Brain microvascular endothelial cell (primary cell): ENCODE results near the gene SH2B2.

Experiments used
- DNase-seq: peaks from one replicate; pipeline ENCODE4 v3.0.0-alpha.2; 2020
- H3K27ac ChIP-seq: fragments of 250-450 bp; sonication (Bioruptor Pico); 2 replicates; pipeline ENCODE4 v1.5.1; 2020; ENCODE audit warnings: mild to moderate bottlenecking, moderate library complexity
- H3K27me3 ChIP-seq: fragments of 250-450 bp; sonication (Bioruptor Pico); replicated peaks from 2 replicates; pipeline ENCODE4 v1.5.1; 2020; ENCODE audit warnings: mild to moderate bottlenecking
- H3K36me3 ChIP-seq: fragments of 250-450 bp; sonication (Bioruptor Pico); replicated peaks from 2 replicates; pipeline ENCODE4 v1.5.1; 2020; ENCODE audit warnings: mild to moderate bottlenecking
- H3K4me3 ChIP-seq: 2 replicates; pipeline ENCODE4 v1.5.1; 2011; ENCODE audit warnings: low read depth, mild to moderate bottlenecking, control low read depth, low read length, moderate library complexity
- in situ Hi-C: cut with HindIII; loops from 2 replicates; pipeline ENCODE4 v1.10.0; 2017; ENCODE audit warnings: low sequenced_read_pairs, low pct_ligation_motif_present
- TF ChIP-seq, protein P1 (sequence below): IDR thresholded peaks from 2 replicates; pipeline ENCODE4 v1.5.1; 2011; ENCODE audit warnings: low read depth, mild to moderate bottlenecking, moderate library complexity, low read length, control low read depth, inconsistent platforms; ENCODE audit errors: missing control alignments

SH2B2 gene

DNA sequence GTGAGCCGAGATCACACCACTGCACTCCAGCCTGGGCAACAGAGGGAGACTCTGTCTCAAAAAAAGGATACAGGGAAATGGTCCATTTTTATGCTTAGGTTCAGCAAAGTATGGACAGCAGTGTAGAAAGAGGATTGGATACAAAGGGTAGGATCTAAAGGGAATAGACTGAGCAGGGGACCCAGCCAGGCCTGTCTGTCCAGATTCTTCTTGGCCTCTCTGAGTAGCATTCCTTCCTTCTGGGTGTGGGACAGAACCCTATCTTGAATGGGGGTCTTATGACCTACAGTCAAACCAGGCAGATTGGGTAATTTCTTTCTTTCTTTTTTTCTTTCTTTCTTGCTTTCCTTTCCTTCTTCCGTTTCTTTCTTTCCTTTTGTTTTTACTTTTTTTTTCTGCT lies 25.6 kb downstream of the SH2B2 start:
- no peak for DNase-seq

DNA sequence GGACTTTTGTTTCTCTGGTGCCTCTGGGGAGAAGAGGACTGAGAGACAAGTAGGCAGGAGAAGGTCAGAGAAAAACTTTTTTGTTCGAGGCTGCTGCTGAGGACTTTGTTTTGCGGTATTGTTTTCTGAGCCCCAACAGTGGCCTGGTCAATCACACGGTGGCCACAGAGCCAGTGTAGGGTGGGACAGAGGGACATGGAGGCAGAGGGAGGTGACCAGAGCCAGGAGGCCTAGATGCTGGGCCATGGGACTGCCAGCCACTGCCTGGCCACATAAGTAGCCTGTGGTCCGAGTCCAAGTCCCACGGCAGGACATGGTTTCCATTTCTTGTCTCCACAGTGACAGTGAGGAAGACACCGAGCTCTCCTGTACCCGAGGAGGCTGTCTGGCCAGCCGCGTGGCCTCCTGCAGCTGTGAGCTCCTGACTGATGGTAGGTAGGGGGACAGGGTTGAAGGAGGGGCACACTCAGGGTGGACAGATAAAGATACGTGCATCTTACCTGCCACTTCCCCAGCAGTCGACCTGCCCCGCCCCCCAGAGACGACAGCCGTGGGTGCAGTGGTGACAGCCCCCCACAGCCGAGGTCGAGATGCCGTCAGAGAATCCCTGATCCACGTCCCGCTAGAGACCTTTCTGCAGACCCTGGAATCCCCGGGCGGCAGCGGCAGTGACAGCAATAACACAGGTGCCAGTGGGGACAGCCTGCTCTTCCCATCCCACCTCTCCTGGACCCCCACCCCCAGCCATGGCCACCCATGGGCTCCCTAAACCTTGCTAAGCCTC lies 27.5 kb downstream of the SH2B2 start:
- no peaks in the 10 kb centered on the region for H3K36me3 ChIP-seq
- in situ Hi-C loops, result no loop called here
- DNase-seq, result no peak
- H3K4me3 ChIP-seq, result no peak overlapping the region
- H3K27me3 ChIP-seq, result no peaks in the 10 kb centered on the region
- TF ChIP-seq, protein P1, sequence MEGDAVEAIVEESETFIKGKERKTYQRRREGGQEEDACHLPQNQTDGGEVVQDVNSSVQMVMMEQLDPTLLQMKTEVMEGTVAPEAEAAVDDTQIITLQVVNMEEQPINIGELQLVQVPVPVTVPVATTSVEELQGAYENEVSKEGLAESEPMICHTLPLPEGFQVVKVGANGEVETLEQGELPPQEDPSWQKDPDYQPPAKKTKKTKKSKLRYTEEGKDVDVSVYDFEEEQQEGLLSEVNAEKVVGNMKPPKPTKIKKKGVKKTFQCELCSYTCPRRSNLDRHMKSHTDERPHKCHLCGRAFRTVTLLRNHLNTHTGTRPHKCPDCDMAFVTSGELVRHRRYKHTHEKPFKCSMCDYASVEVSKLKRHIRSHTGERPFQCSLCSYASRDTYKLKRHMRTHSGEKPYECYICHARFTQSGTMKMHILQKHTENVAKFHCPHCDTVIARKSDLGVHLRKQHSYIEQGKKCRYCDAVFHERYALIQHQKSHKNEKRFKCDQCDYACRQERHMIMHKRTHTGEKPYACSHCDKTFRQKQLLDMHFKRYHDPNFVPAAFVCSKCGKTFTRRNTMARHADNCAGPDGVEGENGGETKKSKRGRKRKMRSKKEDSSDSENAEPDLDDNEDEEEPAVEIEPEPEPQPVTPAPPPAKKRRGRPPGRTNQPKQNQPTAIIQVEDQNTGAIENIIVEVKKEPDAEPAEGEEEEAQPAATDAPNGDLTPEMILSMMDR, result no peak
- H3K27ac ChIP-seq, result no peak overlapping the region

More for the DNA sequence above, 25.6 kb downstream of the SH2B2 start:
- Histone ChIP-seq H3K27me3 (no peaks in the 10 kb centered on the region), H3K36me3 (no peaks in the 10 kb centered on the region), H3K4me3 (no peak overlapping the region), H3K27ac (no peak overlapping the region)
- TF ChIP-seq, protein P1, result no peak
- in situ Hi-C loops, result no loop called here

DNA sequence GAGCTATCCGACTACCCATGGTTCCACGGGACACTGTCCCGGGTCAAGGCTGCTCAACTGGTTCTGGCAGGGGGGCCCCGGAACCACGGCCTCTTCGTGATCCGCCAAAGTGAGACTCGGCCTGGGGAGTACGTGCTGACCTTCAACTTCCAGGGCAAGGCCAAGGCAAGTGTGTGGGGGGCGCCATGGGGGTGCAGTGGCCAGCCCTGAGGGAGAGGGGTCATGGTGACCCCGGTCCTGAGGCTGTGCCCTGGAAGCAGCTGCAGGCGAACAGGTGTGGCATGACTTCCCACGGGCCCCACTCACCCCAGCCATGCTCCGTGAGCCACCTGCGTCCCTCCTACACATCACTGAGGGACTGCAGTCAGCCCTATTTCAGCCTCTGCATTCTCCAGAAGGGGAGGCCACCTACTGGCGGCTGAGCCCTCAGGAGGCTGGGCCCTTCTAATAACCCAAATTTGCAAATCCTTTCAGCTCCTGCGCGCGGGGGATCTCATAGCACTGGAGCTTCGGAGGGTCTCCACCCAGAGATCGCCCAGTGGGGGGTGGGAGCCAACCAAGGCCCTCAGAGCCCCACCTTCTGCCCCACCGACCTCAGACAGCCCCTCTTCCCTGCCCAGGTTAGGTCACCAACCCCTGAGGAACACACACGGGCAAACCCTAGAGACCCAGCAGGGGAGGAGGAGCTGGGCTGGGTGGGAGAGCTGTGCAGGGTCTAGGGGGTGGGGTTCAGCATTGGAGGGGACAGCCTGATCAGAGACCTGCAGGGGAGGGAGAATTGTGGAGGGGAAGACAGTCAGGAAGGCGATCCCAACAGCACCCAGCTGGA lies 30.8 kb downstream of the SH2B2 start:
- Histone ChIP-seq H3K36me3 (no peaks in the 10 kb centered on the region), H3K4me3 (no peak overlapping the region), H3K27ac (no peak overlapping the region), H3K27me3 (no peaks in the 10 kb centered on the region)
- in situ Hi-C loops, result no loop called here
- no peak for DNase-seq
- TF ChIP-seq, protein P1, result peak; percentile 8

DNA sequence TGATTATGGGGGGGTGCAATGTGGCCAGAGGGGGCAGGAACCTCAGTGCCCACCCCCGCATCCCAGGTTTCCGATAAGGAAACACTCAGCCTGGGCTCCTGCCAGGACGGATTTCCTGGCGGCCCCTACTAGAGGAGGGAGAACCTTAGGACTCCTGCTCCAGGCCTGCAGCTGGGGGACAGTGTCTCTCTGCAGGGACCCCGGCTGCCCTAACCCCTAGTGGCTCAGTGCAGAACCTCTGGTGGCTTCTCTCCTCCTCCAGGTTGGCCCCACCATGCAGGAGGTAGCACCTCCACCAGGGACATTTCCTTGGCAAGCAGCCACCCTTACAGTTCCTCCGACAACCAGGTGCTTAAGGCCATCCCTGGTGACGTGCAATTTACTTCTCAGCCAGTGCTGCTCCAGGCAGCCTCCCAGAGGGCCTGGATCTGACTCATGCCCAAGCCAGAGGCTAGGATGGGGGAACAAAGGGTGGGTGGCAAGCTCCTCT lies 31.9 kb downstream of the SH2B2 start:
- Histone ChIP-seq H3K27ac (no peak overlapping the region), H3K36me3 (no peaks in the 10 kb centered on the region), H3K27me3 (no peaks in the 10 kb centered on the region), H3K4me3 (no peak overlapping the region)
- DNase-seq, result no peak
- TF ChIP-seq, protein P1, result peak; percentile 9
- in situ Hi-C loops, result no loop called here

DNA sequence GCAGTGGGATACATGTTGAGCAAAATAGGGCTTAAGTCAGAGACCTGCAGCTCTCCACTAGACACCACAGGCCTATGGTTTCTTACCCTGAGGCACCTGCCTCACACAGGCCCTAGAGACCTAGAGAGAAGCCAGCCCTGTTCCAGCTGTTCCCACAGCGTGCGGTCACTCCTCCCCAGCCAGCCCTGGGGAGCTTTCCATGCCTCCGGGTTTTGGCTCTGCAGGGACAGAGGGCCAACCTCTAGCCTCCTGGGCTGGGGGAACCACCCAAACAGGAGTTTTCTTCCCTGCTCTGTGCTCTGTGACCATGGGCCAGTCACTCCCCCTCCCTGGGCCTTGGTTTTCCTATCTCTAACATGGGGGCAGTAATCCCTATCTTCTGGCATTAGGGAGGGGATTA lies 33.0 kb downstream of the SH2B2 start:
- no peaks in the 10 kb centered on the region for H3K36me3 ChIP-seq
- H3K4me3 ChIP-seq, result no peak overlapping the region
- in situ Hi-C loops, result no loop called here
- H3K27ac ChIP-seq, result no peak overlapping the region
- TF ChIP-seq, protein P1, result no peak
- no peak for DNase-seq
- no peaks in the 10 kb centered on the region for H3K27me3 ChIP-seq
